Retinal pigment epithelial cell (primary cell): ENCODE measurements around the gene TULP4.
A peak's percentile ranks its signal among the peaks of the same experiment; 100 is the strongest.
"Not testable (repeated sequence)": the region's sequence is repeated elsewhere in the genome, so short reads cannot be mapped to it uniquely, and the experiment has no call there.

Experiments used
- DNase-seq: peaks from one replicate; pipeline ENCODE4 v3.0.0-alpha.2; 2010; ENCODE audit warnings: low read depth
- H3K4me3 ChIP-seq: 2 replicates; pipeline ENCODE4 v1.5.1; 2011; ENCODE audit warnings: mild to moderate bottlenecking, low read length, control low read depth, moderate library complexity
- CTCF ChIP-seq: conservative IDR thresholded peaks from 2 replicates; pipeline ENCODE4 v1.5.1; 2011; ENCODE audit warnings: low read depth, low read length, control low read depth, inconsistent platforms

Gene TULP4

GRCh38 chr6:158399040-158399700 lies 86.9 kb downstream of the TULP4 start:
- TF ChIP-seq CTCF: no peak
- no peak overlapping the region for H3K4me3 ChIP-seq
- no peak for DNase-seq

- no peak for TF ChIP-seq CTCF
- no peak for DNase-seq
- no peak overlapping the region for H3K4me3 ChIP-seq
These were observed 89.9 kb downstream of the TULP4 start for GRCh38 chr6:158402184-158402583.

GRCh38 chr6:158405321-158405831 lies 93.1 kb downstream of the TULP4 start:
- peak; percentile 95 for DNase-seq

GRCh38 chr6:158405933-158406332 lies 93.7 kb downstream of the TULP4 start:
- TF ChIP-seq CTCF: no peak
- H3K4me3 ChIP-seq: no peak overlapping the region
- no peak for DNase-seq

More at GRCh38 chr6:158405321-158405831, 93.1 kb downstream of the TULP4 start:
- H3K4me3 ChIP-seq: not testable (repeated sequence)

GRCh38 chr6:158406736-158407135 lies 94.5 kb downstream of the TULP4 start:
- H3K4me3 ChIP-seq: no peak overlapping the region
- DNase-seq: no peak
- TF ChIP-seq CTCF: no peak

GRCh38 chr6:158408013-158408412 lies 95.7 kb downstream of the TULP4 start:
- no peak for TF ChIP-seq CTCF
- DNase-seq: no peak
- no peak overlapping the region for H3K4me3 ChIP-seq

- no peak for TF ChIP-seq CTCF
- H3K4me3 ChIP-seq: no peak overlapping the region
- peak; percentile 85 for DNase-seq
These were observed 96.4 kb downstream of the TULP4 start for GRCh38 chr6:158408552-158409130.
